RWPE2 (cell line): ENCODE results near the gene NAP1L4.
A peak's percentile ranks its signal among the peaks of the same experiment; 100 is the strongest.

Experiments
- ATAC-seq: fragments of 200-7000 bp; cut with Tn5 transposase; 3 replicates; pipeline ENCODE4 v1.9.1; 2021; ENCODE audit warnings: low read depth
- DNase-seq: peaks from one replicate; pipeline ENCODE4 v3.0.0-alpha.2; 2020; ENCODE audit warnings: low spot score
- H3K27ac ChIP-seq: fragments of 450-650 bp; 2 replicates; pipeline ENCODE4 v1.5.1; 2017; ENCODE audit warnings: mild to moderate bottlenecking; ENCODE audit not compliant: poor library complexity, severe bottlenecking
- H3K27me3 ChIP-seq: fragments of 250-450 bp; sonication (Bioruptor Pico); 2 replicates; pipeline ENCODE4 v1.5.1; 2021; ENCODE audit warnings: mild to moderate bottlenecking, moderate library complexity; ENCODE audit not compliant: insufficient read depth, poor library complexity, severe bottlenecking
- H3K36me3 ChIP-seq: fragments of 250-450 bp; sonication (Bioruptor Pico); 2 replicates; pipeline ENCODE4 v1.5.1; 2020; ENCODE audit warnings: low read depth, mild to moderate bottlenecking, moderate library complexity
- H3K4me1 ChIP-seq: fragments of 250-450 bp; sonication (Bioruptor Pico); 2 replicates; pipeline ENCODE4 v1.5.1; 2021; ENCODE audit warnings: mild to moderate bottlenecking, moderate library complexity; ENCODE audit not compliant: insufficient read depth, poor library complexity, severe bottlenecking
- H3K4me3 ChIP-seq: fragments of 250-450 bp; sonication (Bioruptor Pico); 2 replicates; pipeline ENCODE4 v1.5.1; 2021; ENCODE audit warnings: mild to moderate bottlenecking, moderate library complexity; ENCODE audit not compliant: severe bottlenecking
- H3K9me3 ChIP-seq: fragments of 250-450 bp; sonication (Bioruptor Pico); 2 replicates; pipeline ENCODE4 v1.5.1; 2021; ENCODE audit warnings: mild to moderate bottlenecking, moderate library complexity; ENCODE audit not compliant: severe bottlenecking
- CTCF ChIP-seq: fragments of 450-650 bp; IDR thresholded peaks from one replicate; pipeline ENCODE4 v1.5.1; 2017; ENCODE audit warnings: mild to moderate bottlenecking, moderate library complexity; ENCODE audit not compliant: poor library complexity, severe bottlenecking

Gene NAP1L4

GRCh38 chr11:2950825-2951224 is 41.3 kb downstream of the NAP1L4 start:
- H3K4me1 ChIP-seq: peaks cover 8% of the 10 kb centered on the region
- H3K9me3 ChIP-seq: no peaks in the 10 kb centered on the region
- H3K4me3 ChIP-seq: no peak overlapping the region
- peak overlapping the region; percentile 64 for H3K27ac ChIP-seq
- H3K36me3 ChIP-seq: peaks cover 100% of the 10 kb centered on the region
- TF ChIP-seq CTCF: no peak
- DNase-seq (no peak), ATAC-seq (no peak)
- H3K27me3 ChIP-seq: no peaks in the 10 kb centered on the region

GRCh38 chr11:2949920-2950319 is 42.2 kb downstream of the NAP1L4 start:
- Histone ChIP-seq H3K27me3 (no peaks in the 10 kb centered on the region), H3K36me3 (peaks cover 98% of the 10 kb centered on the region), H3K27ac (no peak overlapping the region), H3K9me3 (no peaks in the 10 kb centered on the region), H3K4me1 (peaks cover 8% of the 10 kb centered on the region), H3K4me3 (no peak overlapping the region)
- ATAC-seq: no peak
- DNase-seq: no peak
- no peak for TF ChIP-seq CTCF

- DNase-seq (no peak), ATAC-seq (no peak)
- Histone ChIP-seq H3K9me3 (no peaks in the 10 kb centered on the region), H3K27ac (no peak overlapping the region), H3K27me3 (no peaks in the 10 kb centered on the region), H3K4me1 (peaks cover 8% of the 10 kb centered on the region), H3K4me3 (no peak overlapping the region), H3K36me3 (peaks cover 87% of the 10 kb centered on the region)
- TF ChIP-seq CTCF: no peak
Observed at GRCh38 chr11:2947744-2948143, 44.4 kb downstream of the NAP1L4 start.

GRCh38 chr11:2945757-2946287 is 46.3 kb downstream of the NAP1L4 start:
- Histone ChIP-seq H3K27ac (peak overlapping the region; percentile 9), H3K4me3 (no peak overlapping the region), H3K4me1 (peaks cover 6% of the 10 kb centered on the region), H3K9me3 (no peaks in the 10 kb centered on the region), H3K27me3 (no peaks in the 10 kb centered on the region), H3K36me3 (peaks cover 68% of the 10 kb centered on the region)
- no peak for DNase-seq
- no peak for TF ChIP-seq CTCF
- no peak for ATAC-seq

GRCh38 chr11:2945031-2945756 is 46.9 kb downstream of the NAP1L4 start:
- Histone ChIP-seq H3K4me1 (peaks cover 13% of the 10 kb centered on the region), H3K9me3 (no peaks in the 10 kb centered on the region), H3K27me3 (no peaks in the 10 kb centered on the region), H3K27ac (peak overlapping the region; percentile 9), H3K36me3 (peaks cover 61% of the 10 kb centered on the region), H3K4me3 (no peak overlapping the region)
- no peak for TF ChIP-seq CTCF
- ATAC-seq (peak; percentile 29; the same call in 1 of the 3 replicates), DNase-seq (no peak)
